Loucy (cell line): ENCODE data around the gene ERCC6L2.
A peak's percentile ranks its signal among the peaks of the same experiment; 100 is the strongest.

Experiments used
- H2AFZ ChIP-seq: fragments of 200-600 bp; sonication (generic); 2 replicates; pipeline ENCODE4 v1.6.0; 2016; ENCODE audit warnings: antibody characterized with exemption, mild to moderate bottlenecking, low read length, moderate library complexity
- H3F3A ChIP-seq: fragments of 200-600 bp; 2 replicates; pipeline ENCODE4 v1.6.0; 2016; ENCODE audit warnings: antibody characterized with exemption, low read depth, mild to moderate bottlenecking
- H3K27me3 ChIP-seq: fragments of 200-600 bp; sonication (generic); 2 replicates; pipeline ENCODE4 v1.6.1; 2014; ENCODE audit warnings: low read length, mild to moderate bottlenecking; ENCODE audit not compliant: insufficient read depth, poor library complexity, severe bottlenecking
- H3K36me3 ChIP-seq: fragments of 200-600 bp; sonication (generic); 2 replicates; pipeline ENCODE4 v1.6.1; 2016; ENCODE audit warnings: low read length; ENCODE audit not compliant: insufficient read depth
- H3K4me1 ChIP-seq: fragments of 200-600 bp; sonication (generic); 2 replicates; pipeline ENCODE4 v1.5.1; 2014; ENCODE audit warnings: low read length, mild to moderate bottlenecking; ENCODE audit not compliant: insufficient read depth, poor library complexity, severe bottlenecking
- H3K4me2 ChIP-seq: fragments of 200-600 bp; sonication (generic); 2 replicates; pipeline ENCODE4 v1.6.0; 2014; ENCODE audit warnings: antibody characterized with exemption, low read length, low read depth, mild to moderate bottlenecking; ENCODE audit not compliant: poor library complexity, severe bottlenecking
- H3K4me3 ChIP-seq: fragments of 200-600 bp; sonication (generic); 2 replicates; pipeline ENCODE4 v1.5.1; 2014; ENCODE audit warnings: low read length, mild to moderate bottlenecking, mixed read lengths; ENCODE audit not compliant: poor library complexity, severe bottlenecking
- H3K79me2 ChIP-seq: fragments of 200-600 bp; sonication (generic); 2 replicates; pipeline ENCODE4 v1.6.1; 2014; ENCODE audit warnings: low read length; ENCODE audit not compliant: insufficient read depth
- H3K9ac ChIP-seq: fragments of 200-600 bp; sonication (generic); 2 replicates; pipeline ENCODE4 v1.6.0; 2014; ENCODE audit warnings: mild to moderate bottlenecking, low read depth, low read length, moderate library complexity; ENCODE audit not compliant: poor library complexity, severe bottlenecking
- H3K9me2 ChIP-seq: fragments of 200-600 bp; sonication (generic); replicated peaks from 2 replicates; pipeline ENCODE4 v1.6.1; 2016; ENCODE audit warnings: low read depth, low read length, mixed read lengths
- H3K9me3 ChIP-seq: fragments of 200-600 bp; sonication (generic); 2 replicates; pipeline ENCODE4 v1.6.1; 2014; ENCODE audit warnings: mild to moderate bottlenecking, antibody characterized with exemption, low read length, low read depth; ENCODE audit not compliant: insufficient read depth
- H4K20me1 ChIP-seq: fragments of 200-600 bp; sonication (generic); 2 replicates; pipeline ENCODE4 v1.6.0; 2014; ENCODE audit warnings: antibody characterized with exemption, low read length, mild to moderate bottlenecking; ENCODE audit not compliant: insufficient read depth, poor library complexity, severe bottlenecking
- EZH2phosphoT487 ChIP-seq: fragments of 200-600 bp; IDR thresholded peaks from 2 replicates; pipeline ENCODE4 v1.6.1; 2018; ENCODE audit warnings: antibody characterized with exemption, mild to moderate bottlenecking, moderate library complexity, borderline replicate concordance
- TF ChIP-seq, protein P1 (sequence below): fragments of 200-600 bp; sonication (generic); conservative IDR thresholded peaks from 2 replicates; pipeline ENCODE4 v1.5.1; 2014; ENCODE audit warnings: mild to moderate bottlenecking, antibody characterized with exemption, low read length

Gene ERCC6L2

GRCh38 chr9:95907794-95908193 is 32.3 kb downstream of the ERCC6L2 start:
- TF ChIP-seq, protein P1, sequence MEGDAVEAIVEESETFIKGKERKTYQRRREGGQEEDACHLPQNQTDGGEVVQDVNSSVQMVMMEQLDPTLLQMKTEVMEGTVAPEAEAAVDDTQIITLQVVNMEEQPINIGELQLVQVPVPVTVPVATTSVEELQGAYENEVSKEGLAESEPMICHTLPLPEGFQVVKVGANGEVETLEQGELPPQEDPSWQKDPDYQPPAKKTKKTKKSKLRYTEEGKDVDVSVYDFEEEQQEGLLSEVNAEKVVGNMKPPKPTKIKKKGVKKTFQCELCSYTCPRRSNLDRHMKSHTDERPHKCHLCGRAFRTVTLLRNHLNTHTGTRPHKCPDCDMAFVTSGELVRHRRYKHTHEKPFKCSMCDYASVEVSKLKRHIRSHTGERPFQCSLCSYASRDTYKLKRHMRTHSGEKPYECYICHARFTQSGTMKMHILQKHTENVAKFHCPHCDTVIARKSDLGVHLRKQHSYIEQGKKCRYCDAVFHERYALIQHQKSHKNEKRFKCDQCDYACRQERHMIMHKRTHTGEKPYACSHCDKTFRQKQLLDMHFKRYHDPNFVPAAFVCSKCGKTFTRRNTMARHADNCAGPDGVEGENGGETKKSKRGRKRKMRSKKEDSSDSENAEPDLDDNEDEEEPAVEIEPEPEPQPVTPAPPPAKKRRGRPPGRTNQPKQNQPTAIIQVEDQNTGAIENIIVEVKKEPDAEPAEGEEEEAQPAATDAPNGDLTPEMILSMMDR: peak; percentile 52
- TF ChIP-seq EZH2phosphoT487: no peak
- Histone ChIP-seq H3K4me3 (no peak overlapping the region), H2AFZ (no peak overlapping the region), H3K9me2 (no peaks in the 10 kb centered on the region), H3F3A (no peaks in the 10 kb centered on the region), H3K9me3 (no peaks in the 10 kb centered on the region), H3K9ac (no peak overlapping the region), H3K79me2 (no peaks in the 10 kb centered on the region), H3K27me3 (no peaks in the 10 kb centered on the region), H3K4me1 (peaks cover 4% of the 10 kb centered on the region), H3K4me2 (no peak overlapping the region), H4K20me1 (no peaks in the 10 kb centered on the region), H3K36me3 (peaks cover 15% of the 10 kb centered on the region; the same call in 1 of the 2 replicates)

GRCh38 chr9:95910023-95910707 is 34.7 kb downstream of the ERCC6L2 start:
- Histone ChIP-seq H3K36me3 (peaks cover 16% of the 10 kb centered on the region), H3K27me3 (no peaks in the 10 kb centered on the region), H3K4me2 (no peak overlapping the region), H3K9me2 (no peaks in the 10 kb centered on the region), H4K20me1 (no peaks in the 10 kb centered on the region), H3K79me2 (no peaks in the 10 kb centered on the region), H3K9me3 (no peaks in the 10 kb centered on the region), H2AFZ (no peak overlapping the region), H3K4me3 (no peak overlapping the region), H3F3A (no peaks in the 10 kb centered on the region), H3K4me1 (peaks cover 4% of the 10 kb centered on the region), H3K9ac (no peak overlapping the region)
- TF ChIP-seq, protein P1: no peak
- TF ChIP-seq EZH2phosphoT487: no peak

- TF ChIP-seq EZH2phosphoT487: no peak
- TF ChIP-seq, protein P1: no peak
- Histone ChIP-seq H3K9ac (no peak overlapping the region), H3K36me3 (peaks cover 23% of the 10 kb centered on the region), H2AFZ (no peak overlapping the region), H3K27me3 (no peaks in the 10 kb centered on the region), H3K4me2 (no peak overlapping the region), H3K4me1 (peaks cover 4% of the 10 kb centered on the region), H3K9me3 (no peaks in the 10 kb centered on the region), H3K4me3 (no peak overlapping the region), H3K79me2 (no peaks in the 10 kb centered on the region), H3F3A (no peaks in the 10 kb centered on the region), H3K9me2 (no peaks in the 10 kb centered on the region), H4K20me1 (no peaks in the 10 kb centered on the region)
Measured at GRCh38 chr9:95910770-95911340, 35.4 kb downstream of the ERCC6L2 start.
